ENCODE results near the gene CD300LG.
"Not testable (repeated sequence)": the region's sequence is repeated elsewhere in the genome, so short reads cannot be mapped to it uniquely, and the experiment has no call there.

Gene CD300LG

DNA sequence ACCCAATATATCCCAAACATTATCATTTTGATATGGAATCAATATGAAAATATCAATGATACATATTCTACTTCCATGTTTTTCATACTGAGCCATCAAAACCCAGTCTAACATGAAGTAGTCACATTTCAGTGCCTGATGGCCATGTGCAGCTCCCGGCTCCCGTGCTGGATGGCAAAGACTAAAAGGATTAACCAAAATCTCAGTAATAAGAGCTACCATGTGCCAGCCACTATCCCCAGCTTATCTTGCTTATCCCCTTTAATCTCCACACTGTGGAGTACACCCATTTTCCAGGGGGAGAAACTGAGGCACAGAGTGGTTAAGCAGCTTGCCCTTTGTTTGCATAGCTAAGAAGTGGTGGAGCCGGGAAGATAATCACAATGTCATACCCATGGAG lies 9.2 kb downstream of the CD300LG start:
- no peak for DNase-seq

DNA sequence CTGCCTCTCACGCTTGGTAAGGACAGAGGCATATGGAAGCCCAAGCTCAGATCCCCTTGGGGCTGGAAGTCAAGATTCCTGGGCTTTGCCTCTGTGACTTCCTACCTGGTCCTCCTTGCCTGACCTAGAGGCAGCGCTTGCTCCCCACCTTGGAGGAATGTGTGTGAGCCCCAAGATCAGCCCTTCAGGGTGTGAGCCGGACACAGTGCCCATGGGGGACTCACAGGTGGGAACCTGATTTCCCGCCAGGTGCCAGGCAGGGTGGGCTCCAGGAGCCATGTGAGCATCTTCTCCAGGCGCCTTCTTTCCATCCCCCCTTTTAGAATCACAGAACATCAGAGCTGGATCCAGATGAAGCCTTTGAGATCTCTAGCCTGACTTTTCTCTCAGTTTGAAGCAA lies 10.2 kb downstream of the CD300LG start:
- DNase-seq = no peak

DNA sequence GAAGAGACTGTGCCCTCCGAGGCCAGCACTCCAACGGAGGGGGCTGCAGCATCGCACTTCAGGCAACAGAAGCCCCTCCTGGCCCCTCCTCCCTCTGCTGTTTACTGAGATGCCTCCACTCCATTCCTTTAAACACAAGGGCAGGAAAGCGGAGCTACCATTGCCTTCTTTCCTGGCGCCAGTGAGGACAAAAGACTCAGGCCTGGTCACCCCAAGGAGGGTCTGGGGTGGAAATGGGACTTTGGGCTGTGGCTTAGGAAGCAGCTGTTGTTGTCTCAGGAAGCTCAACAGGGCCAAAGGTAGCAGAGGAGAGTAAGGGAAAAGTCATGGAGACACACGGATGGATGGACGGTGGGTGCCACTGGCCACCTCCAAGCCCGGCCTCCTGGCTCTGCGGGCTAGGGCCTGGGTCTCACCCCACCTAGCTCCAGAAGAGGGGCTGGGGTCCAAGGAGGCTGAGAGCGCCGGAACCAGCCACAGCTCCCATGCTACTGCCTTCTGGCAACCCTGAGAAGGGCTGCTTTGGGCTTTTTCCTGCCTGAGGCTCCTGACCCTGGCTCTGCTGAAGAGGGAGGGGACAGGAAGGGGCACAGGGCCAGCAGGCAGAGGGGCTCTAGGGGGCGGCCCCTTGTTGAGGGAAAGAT lies 11.1 kb downstream of the CD300LG start:
- no peak for DNase-seq

DNA sequence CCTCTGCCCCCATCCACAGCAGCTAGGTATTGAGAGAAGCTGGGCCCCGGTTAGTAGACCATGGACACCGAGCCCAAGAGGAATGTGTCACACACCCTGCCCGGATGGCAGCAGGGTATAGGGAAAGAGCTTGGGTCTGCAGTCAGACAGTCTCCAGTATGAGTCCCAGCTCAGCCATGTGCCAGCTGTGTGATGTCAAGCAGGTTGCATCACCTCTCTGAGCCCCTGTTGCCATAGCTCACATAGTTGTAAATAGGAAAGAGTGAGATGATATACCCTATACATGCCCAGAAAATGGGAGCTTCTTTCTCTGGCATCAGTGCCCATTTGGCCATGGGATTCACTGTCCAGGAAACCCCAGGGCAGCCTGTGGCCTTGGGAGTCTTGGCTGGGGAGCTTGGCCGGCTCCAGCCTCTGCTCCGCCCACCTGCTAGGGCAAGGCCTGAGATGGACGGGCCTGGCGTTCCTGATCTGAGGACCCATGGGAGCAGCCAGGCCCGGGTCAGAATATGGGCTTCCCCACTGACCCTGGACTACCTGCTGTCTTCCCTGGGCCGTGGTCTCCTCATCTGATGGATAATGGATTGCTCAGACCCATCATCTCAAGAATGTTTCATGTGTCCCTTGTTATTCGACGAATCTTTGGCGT lies 13.2 kb downstream of the CD300LG start:
- no peak for DNase-seq

DNA sequence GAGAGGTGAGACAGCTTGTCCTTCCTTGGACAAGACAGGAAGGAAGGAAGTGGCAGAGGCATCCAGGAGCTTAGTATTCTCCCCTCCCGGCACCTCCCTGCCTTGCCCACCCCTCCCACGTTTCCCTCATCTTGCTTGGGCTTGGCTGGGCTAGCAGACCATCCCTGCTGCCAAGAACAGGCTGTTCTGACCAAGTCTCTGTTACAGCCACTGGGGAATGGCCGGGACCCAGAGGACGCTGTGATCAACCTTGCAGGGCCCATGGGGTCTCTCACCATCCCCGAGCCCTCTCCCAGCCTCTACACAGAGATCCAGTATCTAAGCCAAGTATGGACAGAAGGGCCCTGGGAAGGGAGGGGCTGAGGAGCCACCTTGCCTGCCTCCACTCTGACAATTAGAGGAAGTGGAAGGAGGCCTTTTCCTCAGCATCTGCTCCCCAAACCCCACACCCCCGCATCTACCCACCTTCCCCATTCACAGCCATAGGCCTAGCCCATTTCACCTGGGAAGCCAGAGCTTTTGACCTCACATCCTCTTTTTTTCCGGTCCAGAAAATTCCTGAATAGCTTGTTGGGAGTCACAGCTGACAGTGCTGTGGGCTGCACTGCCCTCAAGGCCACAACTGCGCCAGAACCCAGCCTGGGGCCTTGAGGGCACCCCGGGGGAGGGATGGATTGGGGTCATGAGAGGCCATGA lies 14.1 kb downstream of the CD300LG start:
- no peak for DNase-seq

DNA sequence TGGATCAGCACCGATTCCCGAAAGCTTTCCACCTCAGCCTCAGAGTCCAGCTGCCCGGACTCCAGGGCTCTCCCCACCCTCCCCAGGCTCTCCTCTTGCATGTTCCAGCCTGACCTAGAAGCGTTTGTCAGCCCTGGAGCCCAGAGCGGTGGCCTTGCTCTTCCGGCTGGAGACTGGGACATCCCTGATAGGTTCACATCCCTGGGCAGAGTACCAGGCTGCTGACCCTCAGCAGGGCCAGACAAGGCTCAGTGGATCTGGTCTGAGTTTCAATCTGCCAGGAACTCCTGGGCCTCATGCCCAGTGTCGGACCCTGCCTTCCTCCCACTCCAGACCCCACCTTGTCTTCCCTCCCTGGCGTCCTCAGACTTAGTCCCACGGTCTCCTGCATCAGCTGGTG lies 15.0 kb downstream of the CD300LG start:
- no peak for DNase-seq

DNA sequence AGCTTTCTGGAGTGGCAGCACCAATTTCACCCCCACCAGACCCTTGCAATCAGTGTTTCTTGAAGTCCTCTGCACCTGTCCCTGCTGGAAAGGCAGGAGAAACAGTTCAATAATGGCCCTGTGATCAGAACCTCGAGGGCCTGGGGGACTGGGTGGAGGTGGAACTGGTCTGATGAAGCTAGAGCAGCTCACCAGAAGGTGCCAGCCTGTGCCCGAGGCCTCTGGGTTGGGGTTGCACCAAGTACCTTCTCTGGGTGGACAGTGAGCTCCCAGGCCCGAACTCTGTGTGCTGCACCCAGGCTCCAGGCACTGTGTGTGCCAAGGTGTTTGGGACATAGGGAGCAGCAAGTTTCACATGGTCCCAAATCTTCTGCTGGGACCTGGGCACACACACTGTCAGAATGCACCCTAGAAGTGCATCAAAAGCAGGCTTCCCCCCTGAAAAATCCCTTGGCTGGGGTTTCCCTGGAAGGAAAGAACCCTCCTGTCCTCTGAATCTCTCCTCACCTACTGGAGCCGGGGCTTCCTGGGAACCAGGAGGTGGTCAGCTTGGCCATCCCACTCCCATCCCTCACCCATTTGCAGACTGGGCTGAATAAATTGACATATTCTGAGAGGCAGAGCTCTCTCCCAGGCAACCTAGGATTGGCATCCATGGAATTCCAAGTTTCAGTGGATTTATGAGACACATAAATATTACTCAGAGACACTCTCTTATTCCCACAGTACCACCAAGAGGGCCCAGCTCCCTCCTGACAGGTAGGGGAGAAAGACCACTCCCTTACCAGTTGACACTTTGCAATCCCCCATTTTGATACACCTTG lies 17.4 kb downstream of the CD300LG start:
- no peak for DNase-seq

DNA sequence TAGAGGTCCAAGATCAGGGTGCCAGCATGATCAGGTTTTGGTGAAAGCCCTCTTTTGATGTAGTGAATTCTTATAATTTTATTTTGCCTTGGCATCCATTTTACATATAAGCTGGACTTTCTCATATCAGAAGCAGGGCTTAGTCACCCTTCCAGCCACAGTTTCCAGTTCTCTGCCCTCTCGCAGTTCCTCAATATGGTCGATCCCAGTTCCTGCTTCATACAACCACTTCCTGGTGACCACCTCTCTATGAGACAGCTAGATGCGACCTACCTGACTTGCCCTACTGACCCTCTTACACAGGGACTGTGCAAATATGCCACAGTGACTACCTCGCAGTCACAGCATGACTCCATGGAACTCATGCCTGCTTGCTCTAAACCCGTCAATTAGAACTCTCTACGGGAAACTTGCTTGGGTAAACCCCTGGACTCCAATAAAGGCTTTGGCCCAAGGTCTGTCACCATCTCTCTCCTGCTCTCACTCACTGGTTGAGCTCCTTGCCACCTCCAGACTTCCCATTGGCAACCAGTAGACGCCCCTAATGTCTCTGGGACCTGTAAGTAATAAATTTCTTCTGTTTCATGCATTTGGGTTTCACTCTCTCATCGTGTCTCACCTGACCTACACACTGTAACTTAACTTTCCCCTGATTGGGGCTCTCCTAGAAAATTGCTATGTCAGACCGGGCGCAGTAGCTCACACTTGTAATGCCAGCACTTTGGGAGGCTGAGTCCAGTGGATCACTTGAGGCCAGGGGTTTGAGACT lies 21.4 kb downstream of the CD300LG start:
- no peak for DNase-seq

DNA sequence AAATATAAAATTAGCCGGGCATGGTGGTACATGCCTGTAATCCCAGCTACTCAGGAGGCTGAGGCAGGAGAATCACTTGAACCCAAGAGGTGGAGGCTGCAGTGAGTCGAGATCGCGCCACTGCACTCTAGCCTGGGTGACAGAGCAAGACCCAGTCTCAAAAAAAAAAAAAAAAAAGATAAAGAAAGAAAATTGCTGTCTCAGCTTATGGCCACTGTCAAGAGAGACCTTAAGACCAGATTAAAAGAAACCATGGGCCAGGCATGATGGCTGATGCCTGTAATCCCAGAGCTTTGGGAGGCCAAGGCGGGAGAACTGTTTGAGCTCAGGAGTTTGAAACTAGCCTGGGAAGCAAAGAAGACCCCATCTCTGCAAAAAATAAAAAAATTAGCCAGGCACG lies 22.1 kb downstream of the CD300LG start:
- DNase-seq = not testable (repeated sequence)

DNA sequence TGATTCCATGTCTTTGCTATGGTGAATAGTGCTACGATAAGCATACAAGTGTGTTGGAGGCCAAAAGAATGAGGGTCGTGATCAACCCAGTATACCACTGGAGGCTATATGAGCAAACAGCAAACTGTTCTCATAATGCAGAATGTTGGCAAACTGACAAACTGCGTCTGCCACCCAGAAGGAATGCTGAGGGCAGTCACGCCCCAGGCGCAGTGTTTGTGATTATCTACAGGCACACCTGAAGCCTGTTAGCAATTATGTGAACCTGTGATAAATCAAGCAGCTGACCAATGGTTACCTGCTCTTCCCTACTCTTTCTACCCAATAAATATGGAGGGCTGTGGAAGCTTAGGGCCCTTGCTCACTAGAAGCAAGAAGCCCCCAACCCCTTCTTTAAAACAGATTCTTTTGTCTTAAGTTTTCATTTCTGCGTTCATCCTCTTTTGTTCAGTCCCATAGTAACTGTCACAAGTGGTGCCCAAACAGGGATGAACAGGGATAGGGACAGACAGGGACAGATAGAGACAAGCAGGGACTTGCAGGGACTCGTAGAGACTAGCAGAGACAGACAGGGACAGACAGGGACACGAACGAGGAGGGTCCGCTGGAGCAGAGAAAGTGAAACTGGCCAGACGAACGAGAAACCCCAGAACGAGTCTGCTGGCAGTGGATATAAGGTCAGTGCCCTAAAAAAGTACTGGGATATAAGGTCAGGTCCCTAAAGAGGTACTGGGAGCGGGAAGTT lies 25.1 kb downstream of the CD300LG start:
- DNase-seq = no peak

DNA sequence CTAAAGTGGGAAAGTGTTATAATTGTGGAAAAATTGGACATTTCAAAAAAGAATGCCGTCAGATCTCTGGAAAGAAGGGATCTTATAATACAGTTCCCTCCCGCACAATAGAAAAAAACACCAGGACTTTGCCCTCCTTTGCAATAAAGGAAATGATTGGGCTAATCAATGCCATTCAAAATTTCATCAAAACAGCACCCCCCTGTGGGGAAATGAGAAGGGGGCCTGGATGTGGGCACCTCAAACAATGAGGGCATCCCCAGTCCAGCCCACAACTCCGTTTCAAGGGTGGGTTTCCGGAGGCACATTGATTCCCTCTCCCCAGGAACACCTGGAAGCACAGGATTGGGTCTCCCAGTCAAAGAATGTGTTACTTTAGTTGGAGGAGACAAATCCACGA lies 26.1 kb downstream of the CD300LG start:
- no peak for DNase-seq

DNA sequence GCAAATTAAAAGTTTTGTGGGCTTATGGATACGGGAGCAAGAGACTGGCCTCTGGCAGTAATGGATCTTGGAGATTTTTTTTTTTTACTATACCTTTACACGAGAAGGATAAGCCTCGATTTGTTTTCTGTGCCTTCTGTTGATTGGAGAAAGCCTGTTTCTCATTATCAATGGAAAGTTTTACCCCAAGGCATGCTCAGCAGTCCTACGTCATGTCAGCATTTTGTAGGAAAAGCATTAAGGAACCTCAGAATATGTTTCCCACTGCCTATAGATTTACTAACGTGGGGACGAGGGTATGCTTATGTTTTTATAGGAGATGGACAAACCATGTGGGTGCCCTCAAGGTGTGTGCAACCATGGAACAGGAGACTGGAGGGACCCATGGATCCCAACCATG lies 26.8 kb downstream of the CD300LG start:
- DNase-seq = no peak

DNA sequence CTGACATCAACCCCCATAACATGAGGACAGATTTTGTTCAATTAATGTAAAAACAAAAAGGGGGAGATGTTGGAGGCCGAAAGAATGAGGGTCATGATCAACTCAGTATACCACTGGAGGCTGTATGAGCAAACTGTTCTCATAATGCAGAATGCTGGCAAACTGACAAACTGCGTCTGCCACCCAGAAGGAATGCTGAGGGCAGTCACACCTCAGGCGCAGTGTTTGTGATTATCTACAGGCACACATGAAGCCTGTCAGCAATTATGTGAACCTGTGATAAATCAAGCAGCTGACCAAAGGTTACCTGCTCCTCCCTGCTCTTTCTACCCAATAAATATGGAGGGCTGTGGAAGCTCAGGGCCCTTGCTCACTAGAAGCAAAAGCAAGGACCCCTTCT lies 27.3 kb downstream of the CD300LG start:
- DNase-seq = no peak

DNA sequence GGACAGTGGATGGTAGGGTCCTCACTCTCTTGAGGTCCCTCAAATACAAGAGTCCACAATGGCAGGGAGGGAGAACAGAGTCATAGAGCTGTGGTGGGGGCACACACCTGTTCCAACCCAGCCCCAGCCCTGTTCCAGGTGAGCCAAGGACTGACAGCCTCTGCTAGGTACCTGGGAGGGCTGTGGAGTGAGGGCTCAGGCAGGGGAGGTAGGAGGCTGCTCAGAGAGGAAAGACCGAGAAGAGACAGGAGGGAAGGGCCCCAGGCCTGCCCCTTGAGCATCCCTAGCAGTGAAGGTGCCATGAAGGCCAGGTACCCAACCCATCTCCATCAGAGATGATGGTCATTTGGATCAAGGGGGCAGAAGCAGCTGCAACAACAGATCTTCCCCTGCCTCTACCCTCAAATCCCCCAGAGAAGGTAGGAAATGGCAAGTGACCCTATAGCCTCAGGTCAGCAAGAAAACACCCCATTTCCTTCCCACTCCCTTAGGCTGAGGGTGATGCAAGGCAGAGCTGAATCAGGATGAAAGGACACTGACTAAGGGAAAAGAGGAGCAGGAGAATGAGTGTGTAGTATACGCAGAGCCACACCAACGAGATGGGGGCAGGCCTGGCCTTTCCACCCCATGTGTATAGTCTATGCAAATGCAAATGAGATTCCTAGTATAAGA lies 28.6 kb downstream of the CD300LG start:
- DNase-seq = no peak

DNA sequence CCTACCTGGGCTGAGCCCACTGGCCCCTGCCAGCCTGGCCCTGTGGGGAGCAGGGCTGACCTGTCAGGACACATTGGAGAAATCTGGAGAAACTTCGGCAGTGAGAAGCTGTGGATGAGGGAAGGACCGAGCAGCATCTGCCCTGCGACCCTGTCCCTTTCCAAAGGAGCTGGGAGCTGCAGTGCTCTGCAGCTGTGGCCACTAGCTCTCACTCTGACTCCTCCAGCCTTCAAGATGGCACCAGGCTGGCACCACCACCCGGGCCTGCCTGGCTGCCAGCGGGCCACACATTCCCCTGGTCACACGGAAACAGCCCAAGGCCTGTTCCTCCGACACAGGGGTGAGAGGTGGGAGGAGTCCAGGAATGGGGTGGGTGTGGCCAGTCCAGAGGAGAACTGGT lies 30.1 kb downstream of the CD300LG start:
- DNase-seq = no peak

DNA sequence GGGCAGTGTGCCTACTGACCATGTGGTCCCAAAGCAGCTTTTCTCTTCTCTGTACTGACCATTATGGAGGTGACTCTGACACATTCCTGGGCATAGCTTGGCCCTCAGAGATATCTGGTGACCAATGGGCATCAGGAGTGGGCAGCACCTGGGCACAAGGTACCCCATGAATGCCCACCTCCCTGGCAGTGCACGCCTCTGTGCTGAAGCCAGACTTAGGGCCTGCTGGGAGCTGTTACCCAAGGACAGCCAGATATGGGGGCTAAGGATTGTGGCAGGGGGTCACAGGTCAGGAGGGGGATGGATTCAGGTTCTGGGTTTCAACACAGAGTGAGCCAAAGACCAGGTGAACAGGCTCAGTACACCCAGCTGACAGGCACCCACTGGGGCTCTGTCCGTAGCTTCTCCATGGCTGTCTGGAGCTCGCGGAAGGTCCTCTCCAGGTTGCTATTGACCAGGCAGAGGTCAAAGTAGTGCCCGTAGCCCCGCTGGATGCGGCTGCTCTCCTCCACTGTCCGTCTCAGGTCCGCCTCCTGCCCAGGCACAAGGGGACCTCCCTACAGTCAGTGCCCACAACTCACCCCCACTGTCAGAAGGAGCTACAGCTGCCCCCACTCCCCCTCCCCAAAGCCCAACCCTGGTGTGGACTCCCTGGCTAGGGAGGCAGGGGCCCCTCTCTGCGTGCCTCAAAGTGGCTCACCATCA lies 30.6 kb downstream of the CD300LG start:
- no peak for DNase-seq

DNA sequence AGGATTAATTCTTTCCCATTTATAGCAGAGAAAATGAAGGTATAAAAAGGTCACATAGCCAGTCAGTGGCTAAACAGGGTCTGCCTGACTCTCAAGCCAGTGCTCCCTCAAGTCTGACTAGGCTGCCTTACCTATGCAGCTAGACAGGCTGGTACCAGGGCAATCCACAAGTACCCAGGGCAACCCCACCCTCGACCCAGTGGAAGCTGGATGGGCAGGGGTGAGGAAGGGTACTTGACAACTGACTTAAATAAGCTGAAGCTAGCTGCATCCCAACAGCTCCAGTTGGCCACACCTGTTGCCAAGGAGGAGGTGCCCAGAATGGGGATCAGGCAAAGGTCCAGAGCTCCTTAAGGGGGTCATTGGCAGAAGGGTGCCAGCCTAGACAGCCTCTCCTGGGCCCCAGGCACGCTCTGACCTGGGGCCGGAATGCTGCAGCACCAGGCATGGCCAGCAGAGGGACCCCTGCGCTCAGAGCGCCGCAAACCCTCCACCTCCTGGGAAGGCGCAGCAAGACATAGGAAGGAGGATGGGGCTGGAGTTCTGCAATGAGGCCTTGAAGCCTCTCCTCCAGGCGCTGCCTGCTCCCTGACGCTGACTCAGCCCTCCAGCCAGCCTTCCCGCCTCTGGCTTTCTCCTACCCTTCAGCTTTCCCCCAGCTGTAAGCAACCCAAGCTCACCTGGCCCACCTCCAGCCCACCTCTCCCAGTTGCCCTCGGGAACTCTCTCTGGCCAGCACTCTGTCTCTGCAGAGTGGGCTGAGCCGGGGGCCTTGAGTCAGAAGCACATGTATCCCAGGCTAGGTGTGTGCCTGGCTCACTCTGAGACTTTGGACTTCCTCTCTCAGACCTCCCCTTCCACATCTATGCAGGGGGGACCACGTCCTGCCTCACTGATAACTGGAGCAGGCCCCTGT lies 31.5 kb downstream of the CD300LG start:
- peak; percentile 81 to 86 for DNase-seq

DNA sequence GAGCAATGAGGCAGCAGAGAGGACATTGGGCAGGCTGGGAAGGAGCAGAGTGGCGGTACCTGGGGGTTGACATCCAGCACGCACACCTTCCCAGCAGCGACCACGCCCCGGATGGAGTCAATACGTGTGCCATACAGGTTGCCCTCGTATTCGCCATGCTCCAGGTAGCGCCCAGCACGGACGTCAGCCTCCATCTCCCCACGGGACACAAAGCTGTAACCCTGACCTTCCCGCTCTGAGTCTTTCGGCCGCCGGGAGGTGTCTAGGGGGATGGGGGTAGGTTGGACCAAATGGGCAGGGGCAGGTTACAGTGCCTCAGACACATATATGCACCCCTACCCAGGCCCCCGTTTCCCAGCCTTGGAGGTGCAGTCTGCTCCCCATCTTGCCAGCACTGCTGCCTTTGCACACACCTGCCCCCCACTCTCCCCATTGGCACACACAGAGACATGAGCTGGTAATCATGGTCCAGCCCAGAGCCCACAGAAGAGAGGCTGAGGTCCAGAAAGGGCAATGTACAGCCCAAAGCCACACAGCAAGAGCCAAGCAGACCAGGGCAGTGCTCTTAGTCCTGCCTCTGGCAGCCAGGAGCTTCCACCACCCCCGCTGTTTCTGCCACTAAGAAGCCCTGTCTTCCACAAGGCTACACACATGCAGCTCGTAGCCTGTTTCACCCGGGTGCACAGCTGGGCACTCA lies 32.9 kb downstream of the CD300LG start:
- DNase-seq = no peak

DNA sequence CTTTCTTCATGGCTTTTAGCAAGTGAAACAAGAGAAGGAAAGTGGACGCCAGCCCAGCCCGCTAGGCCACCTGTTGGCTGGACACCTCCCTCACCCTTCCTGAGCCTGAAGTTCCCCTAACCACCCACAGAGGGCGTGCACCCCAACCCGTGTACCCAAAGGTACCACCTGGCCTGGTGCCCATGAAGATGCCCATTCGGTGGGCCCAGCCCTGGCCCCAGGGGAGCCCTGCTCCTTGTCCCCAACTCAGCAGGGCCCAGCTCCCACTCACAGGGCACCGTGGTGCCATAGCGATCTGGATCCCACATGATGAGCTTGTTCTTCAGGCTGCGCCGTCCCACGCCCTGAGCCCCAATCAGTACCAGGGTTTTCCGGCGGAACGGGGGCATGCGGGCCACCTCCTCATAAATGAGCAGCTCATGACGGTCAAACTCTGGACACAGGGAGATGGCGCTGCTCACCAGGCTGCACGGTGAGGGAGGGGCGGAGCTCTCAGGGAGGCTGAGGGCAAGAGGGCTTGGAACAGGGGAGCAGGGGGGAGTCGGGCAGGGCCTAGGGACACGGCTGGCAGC lies 33.5 kb downstream of the CD300LG start:
- DNase-seq = peak; percentile 68 to 69

All from activated T-cell treated with anti-CD3 and anti-CD28 coated beads, Interleukin-2, amount 50 U/mL, for 48 hours (primary cell).